K562 (cell line): Measurements from ENCODE around the gene NT5DC1. TPM values are rescaled to one million over a fixed set of nuclear protein-coding genes. Genes with fewer than 3 reads are reported as not detected.

Experiments used
- ATAC-seq: fragments of 200-7000 bp; cut with Tn5 transposase; 3 replicates; pipeline ENCODE4 v1.9.1; 2020; ENCODE audit warnings: moderate library complexity
- BruUV-seq: library from RNA; stranded (reverse); fragments of 400-500 nt; replicated peaks from 2 replicates; lab custom pipeline; 2021; lab: Mats Ljungman, UMichigan
- CTCF ChIA-PET: fragments of 300-600 bp; formaldehyde crosslinking; extraction: SDS; loops from one replicate; lab custom pipeline; 2021; ENCODE audit warnings: low intra/inter-chr PET ratio; lab: Yijun Ruan, JAX
- POLR2A ChIA-PET: fragments of 300-600, 350-650 bp; sonication (Branson Sonifier 250); formaldehyde crosslinking; extraction: SDS; loops from one replicate; lab custom pipeline; 2021; ENCODE audit warnings: antibody characterized with exemption, inconsistent platforms; lab: Yijun Ruan, JAX
- DNase-seq, 4 experiments: peaks; one replicate each; pipeline versions ENCODE4 v3.0.0 to v3.0.0-alpha.2; 2011 to 2018; ENCODE audit warnings: low spot score in 3 of 4, mixed read lengths in 3 of 4; ENCODE audit errors: extremely low read depth in 1 of 4
- FAIRE-seq: peaks from 2 replicates; lab custom pipeline; 2011; peaks lifted over from hg19 to GRCh38; lab: Jason Lieb, UNC
- H2AFZ ChIP-seq: 2 replicates; pipeline ENCODE4 v1.6.0; 2011; ENCODE audit warnings: low read depth, low read length, control low read depth, inconsistent platforms
- H3K27ac ChIP-seq: fragments of 200-600 bp; 3 replicates; pipeline ENCODE4 v1.8.0; 2011; ENCODE audit warnings: low read depth, mild to moderate bottlenecking, control low read depth, inconsistent platforms, low read length, moderate library complexity, mixed read lengths; ENCODE audit errors: extremely low read depth
- H3K27me3 ChIP-seq, 2 experiments: fragments of 300-600 bp in 1 of 2; 2 replicates in 1 of 2; 3 replicates in 1 of 2; pipeline versions ENCODE4 v1.6.0 to v1.8.0; 2011; ENCODE audit warnings: inconsistent platforms in 2 of 2, low read length in 2 of 2, mild to moderate bottlenecking in 1 of 2, mixed read lengths in 1 of 2, moderate library complexity in 1 of 2; ENCODE audit not compliant: control insufficient read depth in 2 of 2, insufficient read depth in 2 of 2
- H3K36me3 ChIP-seq: fragments of 300-600 bp; 3 replicates; pipeline ENCODE4 v1.8.0; 2011; ENCODE audit warnings: mild to moderate bottlenecking, low read length, inconsistent platforms; ENCODE audit not compliant: control insufficient read depth, insufficient read depth
- H3K4me1 ChIP-seq, 2 experiments: fragments of 200-600 bp in 1 of 2; replicated peaks in 1 of 2; 2 replicates in 1 of 2; 3 replicates in 1 of 2; pipeline versions ENCODE4 v1.5.1 to v1.8.0; 2011; ENCODE audit warnings: inconsistent platforms in 2 of 2, low read length in 2 of 2, mild to moderate bottlenecking in 1 of 2, mixed read lengths in 1 of 2, moderate library complexity in 1 of 2; ENCODE audit not compliant: control insufficient read depth in 2 of 2, insufficient read depth in 2 of 2
- H3K4me2 ChIP-seq: 2 replicates; pipeline ENCODE4 v1.6.1; 2011; ENCODE audit warnings: low read length, control low read depth, inconsistent platforms, mixed read lengths; ENCODE audit not compliant: insufficient read depth
- H3K4me3 ChIP-seq: fragments of 200-600 bp; sonication (generic), shearing (Covaris generic); 2 replicates; pipeline ENCODE4 v1.5.1; 2016; ENCODE audit warnings: control low read depth, inconsistent platforms
- H3K79me2 ChIP-seq: fragments of 200-600 bp; 3 replicates; pipeline ENCODE4 v1.8.0; 2011; ENCODE audit warnings: low read length, inconsistent platforms; ENCODE audit not compliant: control insufficient read depth, insufficient read depth
- H3K9ac ChIP-seq, 2 experiments: 2 replicates each; pipeline versions ENCODE4 v1.6.0 to v1.6.1; 2011; ENCODE audit warnings: low read depth in 2 of 2, low read length in 2 of 2, control low read depth in 1 of 2, inconsistent platforms in 1 of 2, mild to moderate bottlenecking in 1 of 2, mixed read lengths in 1 of 2; ENCODE audit not compliant: insufficient read depth in 1 of 2
- H3K9me1 ChIP-seq: one replicate; pipeline ENCODE4 v1.6.0; 2011; ENCODE audit warnings: inconsistent platforms, mild to moderate bottlenecking, low read length, moderate library complexity; ENCODE audit not compliant: control insufficient read depth, insufficient read depth
- H3K9me3 ChIP-seq: replicated peaks from 2 replicates; pipeline ENCODE4 v1.5.1; 2011; ENCODE audit warnings: low read depth, low read length, inconsistent platforms; ENCODE audit not compliant: control insufficient read depth, insufficient read depth
- H4K20me1 ChIP-seq: replicated peaks from 2 replicates; pipeline ENCODE4 v1.6.1; 2011; ENCODE audit warnings: low read length, inconsistent platforms, mixed read lengths; ENCODE audit not compliant: control insufficient read depth, insufficient read depth
- BCLAF1 ChIP-seq, 2 experiments: fragments of 450-650 bp in 1 of 2; IDR thresholded peaks; 2 replicates each; pipeline ENCODE4 v1.6.1; 2011 to 2017; ENCODE audit warnings: low read depth in 2 of 2, antibody characterized with exemption in 1 of 2, borderline replicate concordance in 1 of 2, low read length in 1 of 2, mild to moderate bottlenecking in 1 of 2, mixed read lengths in 1 of 2; ENCODE audit not compliant: control insufficient read depth in 1 of 2
- ETV6 ChIP-seq, 3 experiments: fragments of 150-350 bp in 1 of 3; sonication (generic) in 1 of 3; formaldehyde crosslinking in 1 of 3; IDR thresholded peaks; 2 replicates each; pipeline versions ENCODE4 v1.6.1 to v1.8.0; 2014 to 2022; ENCODE audit warnings: borderline replicate concordance in 2 of 3, low read depth in 2 of 3, antibody characterized with exemption in 1 of 3, low read length in 1 of 3, mild to moderate bottlenecking in 1 of 3, missing genetic modification reagents in 1 of 3
- HDAC1 ChIP-seq, 2 experiments: fragments of 450-650 bp; IDR thresholded peaks; 2 replicates each; pipeline ENCODE4 v1.6.1; 2016 to 2017; ENCODE audit warnings: inconsistent platforms in 1 of 2, mild to moderate bottlenecking in 1 of 2, moderate library complexity in 1 of 2
- HLTF ChIP-seq: fragments of 450-650 bp; IDR thresholded peaks from 2 replicates; pipeline ENCODE4 v1.6.1; 2016
- HNRNPK ChIP-seq: fragments of 200-400 bp; formaldehyde crosslinking; IDR thresholded peaks from one replicate; pipeline ENCODE4 v1.6.1; 2018; ENCODE audit warnings: mild to moderate bottlenecking, low read depth, low read length; ENCODE audit not compliant: poor library complexity, severe bottlenecking
- MXI1 ChIP-seq: IDR thresholded peaks from 2 replicates; pipeline ENCODE4 v1.6.1; 2011; ENCODE audit warnings: low read depth, mild to moderate bottlenecking, improper control_type of control experiment, low read length
- NFIX ChIP-seq: fragments of 250-450 bp; sonication (Bioruptor Pico); IDR thresholded peaks from 2 replicates; pipeline ENCODE4 v1.4.0; 2020; ENCODE audit warnings: low read depth, mild to moderate bottlenecking, moderate library complexity
- NKRF ChIP-seq: fragments of 450-650 bp; IDR thresholded peaks from 2 replicates; pipeline ENCODE4 v1.6.1; 2016; ENCODE audit warnings: borderline replicate concordance
- SIX5 ChIP-seq, 2 experiments: IDR thresholded peaks; 2 replicates each; pipeline ENCODE4 v1.6.1; 2011; ENCODE audit warnings: low read length in 2 of 2, borderline replicate concordance in 1 of 2, low read depth in 1 of 2, mild to moderate bottlenecking in 1 of 2, moderate library complexity in 1 of 2; ENCODE audit not compliant: insufficient read depth in 1 of 2
- ZBTB5 ChIP-seq: fragments of 450-650 bp; IDR thresholded peaks from 2 replicates; pipeline ENCODE4 v1.6.1; 2017; ENCODE audit warnings: antibody characterized with exemption
- ZNF174 ChIP-seq: fragments of 250-450 bp; sonication (Bioruptor Pico); IDR thresholded peaks from 2 replicates; pipeline ENCODE4 v1.4.0; 2020; ENCODE audit warnings: mild to moderate bottlenecking
- ZNF398 ChIP-seq: fragments of 250-450 bp; sonication (Bioruptor Pico); IDR thresholded peaks from 2 replicates; pipeline ENCODE4 v1.8.0; 2021; ENCODE audit warnings: moderate library complexity, mild to moderate bottlenecking, inconsistent platforms
- WGBS: fragments of 100-300 bp; shearing (Covaris generic); methylation state at CpG from one replicate; pipeline ENCODE4 v1.1.6; 2016; ENCODE audit warnings: low coverage, mixed read lengths; ENCODE audit not compliant: insufficient coverage; ENCODE audit errors: missing lambda C conversion rate; 5-methylcytosine and 5-hydroxymethylcytosine counted together
- in situ Hi-C: fragments of 300-500 bp; cut with MboI; formaldehyde crosslinking; loops from 4 replicates; pipeline ENCODE4 v1.15.0; 2018; ENCODE audit warnings: inconsistent platforms, mixed read lengths
- intact Hi-C: fragments of 100-400 bp; cut with micrococcal nuclease; formaldehyde crosslinking; loops from 2 replicates; pipeline ENCODE4 v1.14.2; 2022
- polyA plus RNA-seq, 8 experiments: library from polyadenylated mRNA; depleted of rRNA in 4 of 8; stranded (reverse) in 5 of 8; unstranded in 3 of 8; fragments of >200 nt; fragmentation: Nextera tagmentation in 2 of 8; fragmentation: Illumina TruSeq in 1 of 8; extraction: Ambion mirVana in 2 of 8; extraction: Trizol in 1 of 8; gene quantifications; 2 replicates each; pipeline versions ENCODE4 v1.2.1 to v1.2.3, GENCODE V29; 2011 to 2014; ENCODE audit warnings: inconsistent platforms in 1 of 8, missing spikeins in 1 of 8
- total RNA-seq, 7 experiments: library from RNA; depleted of rRNA in 6 of 7; stranded (reverse); fragments of >200 nt in 6 of 7; fragmentation: Illumina TruSeq in 2 of 7; extraction: Trizol in 2 of 7; gene quantifications; 2 replicates each; pipeline versions ENCODE4 v1.2.1 to v1.2.3, GENCODE V29; 2011 to 2021; ENCODE audit warnings: low replicate concordance in 1 of 7

NT5DC1 gene
- total and polyA plus RNA-seq, 9 of the 15 experiments (the other 6 are each of a cell fraction or from before 2014, with no cell fraction given), result 4.9 to 28.5 (median 16.3) TPM

- WGBS, result 40% methylated on average over 1 of the region's 1 CpG
- POLR2A ChIA-PET, result interaction anchor here (0.8 to 2.7 kb wide), 2 partner anchors 9 to 53 kb away, joined by 3 to 9 read pairs; partner anchors contain the start of gene FRK
- H3K4me3 ChIP-seq, result no peak overlapping the region
- DNase-seq (no peak), FAIRE-seq (no peak), ATAC-seq (no peak)
- H3K9ac ChIP-seq, result no peak overlapping the region
- no peaks in the 10 kb centered on the region for H3K27me3 ChIP-seq
- no peaks in the 10 kb centered on the region for H3K36me3 ChIP-seq
- H3K4me2 ChIP-seq, result no peak overlapping the region
- no peaks in the 10 kb centered on the region for H3K9me3 ChIP-seq
- no peak overlapping the region for H3K27ac ChIP-seq
- no peaks in the 10 kb centered on the region for H3K9me1 ChIP-seq
- H3K79me2 ChIP-seq, result no peaks in the 10 kb centered on the region
- no TSS peak for BruUV-seq
- no peaks in the 10 kb centered on the region for H4K20me1 ChIP-seq
- H2AFZ ChIP-seq, result no peak overlapping the region
- intact Hi-C loops, result no loop called here
- in situ Hi-C loops, result no loop called here
- no peaks in the 10 kb centered on the region for H3K4me1 ChIP-seq
- CTCF ChIA-PET, result no interaction called here
- TF ChIP-seq NKRF (no peak), MXI1 (no peak), HLTF (no peak), ETV6 (IDR thresholded peaks at IDR 0.05; ENCODE audit: borderline replicate concordance in 1 of 2, low read depth in 2 of 2, low read length in 1 of 2) (no peak), ETV6 (CRISPR knock-in tag; IDR thresholded peaks at IDR 0.05; ENCODE audit: borderline replicate concordance) (no peak), BCLAF1 (IDR thresholded peaks at IDR 0.05; ENCODE audit: borderline replicate concordance in 1 of 2, control insufficient read depth in 1 of 2, low read depth in 2 of 2, low read length in 1 of 2) (no peak), ZNF174 (no peak), SIX5 (IDR thresholded peaks at IDR 0.05; ENCODE audit: borderline replicate concordance in 1 of 2, insufficient read depth in 1 of 2, low read depth in 1 of 2, low read length in 2 of 2) (no peak), HDAC1 (IDR thresholded peaks at IDR 0.05) (no peak), HNRNPK (no peak), ZNF398 (CRISPR knock-in tag) (no peak), NFIX (CRISPR knock-in tag) (no peak), ZBTB5 (no peak)
Observed at GRCh38 chr6:116070101-116070500, 30.6 kb upstream of the NT5DC1 start.
